H1 (cell line): ENCODE data around the gene APMAP. TPM values are rescaled to one million over a fixed set of nuclear protein-coding genes. Genes with fewer than 3 reads are reported as not detected.

Source experiments
- CTCF ChIA-PET: fragments of 300-600 bp; sonication (Branson Sonifier 250); formaldehyde crosslinking; loops from one replicate; lab custom pipeline; 2021; ENCODE audit not compliant: partially characterized antibody; lab: Charles Lee
- POLR2A ChIA-PET: fragments of 300-600 bp; sonication (Branson Sonifier 250); formaldehyde crosslinking; loops from one replicate; lab custom pipeline; 2021; ENCODE audit warnings: inconsistent platforms; ENCODE audit not compliant: partially characterized antibody; lab: Charles Lee
- DNase-seq, 2 experiments: peaks; one replicate each; pipeline versions ENCODE4 v3.0.0 to v3.0.0-alpha.2; 2010 to 2022; ENCODE audit warnings: low spot score in 2 of 2, low read depth in 1 of 2, mixed read lengths in 1 of 2
- FAIRE-seq: peaks from 2 replicates; lab custom pipeline; 2011; peaks lifted over from hg19 to GRCh38; lab: Jason Lieb, UNC
- H2AFZ ChIP-seq: 2 replicates; pipeline ENCODE4 v1.8.1; 2012; ENCODE audit warnings: low read length, inconsistent platforms
- H2AK5ac ChIP-seq: 2 replicates; pipeline ENCODE4 v1.6.1; 2013; ENCODE audit warnings: low read depth, low read length
- H2BK120ac ChIP-seq: replicated peaks from 2 replicates; pipeline ENCODE3; 2013; ENCODE audit warnings: low read depth, low read length, inconsistent platforms
- H2BK12ac ChIP-seq: 2 replicates; pipeline ENCODE4 v1.6.1; 2013; ENCODE audit warnings: low read depth, low read length
- H2BK15ac ChIP-seq: 2 replicates; pipeline ENCODE4 v1.6.1; 2013; ENCODE audit warnings: low read length
- H2BK20ac ChIP-seq: 2 replicates; pipeline ENCODE4 v1.6.1; 2013; ENCODE audit warnings: low read length
- H2BK5ac ChIP-seq: 2 replicates; pipeline ENCODE4 v1.6.1; 2013; ENCODE audit warnings: low read depth, low read length
- H3K14ac ChIP-seq: 2 replicates; pipeline ENCODE4 v1.6.1; 2013; ENCODE audit warnings: inconsistent platforms; ENCODE audit not compliant: insufficient read length
- H3K18ac ChIP-seq: 2 replicates; pipeline ENCODE4 v1.6.1; 2013; ENCODE audit warnings: low read length; ENCODE audit errors: extremely low read depth
- H3K23ac ChIP-seq: 2 replicates; pipeline ENCODE4 v1.6.1; 2013; ENCODE audit warnings: inconsistent platforms; ENCODE audit not compliant: insufficient read length
- H3K23me2 ChIP-seq: 2 replicates; pipeline ENCODE4 v1.6.1; 2013; ENCODE audit warnings: low read depth, low read length
- H3K27ac ChIP-seq: 2 replicates; pipeline ENCODE4 v1.6.1; 2011; ENCODE audit warnings: low read depth, low read length, inconsistent platforms
- H3K27me3 ChIP-seq, 4 experiments: replicated peaks in 1 of 4; 1 replicate in 1 of 4; 2 replicates in 3 of 4; pipeline versions ENCODE4 v1.6.1 to v1.8.1; 2011 to 2013; ENCODE audit warnings: low read length in 3 of 4, mild to moderate bottlenecking in 3 of 4, inconsistent platforms in 2 of 4, mixed read lengths in 2 of 4, moderate library complexity in 1 of 4; ENCODE audit not compliant: control insufficient read depth in 3 of 4, insufficient read depth in 3 of 4; ENCODE audit errors: extremely low read depth in 1 of 4
- H3K36me3 ChIP-seq, 4 experiments: 2 replicates each; pipeline versions ENCODE4 v1.6.1 to v1.8.1; 2011 to 2013; ENCODE audit warnings: mild to moderate bottlenecking in 4 of 4, low read length in 3 of 4, moderate library complexity in 2 of 4, control low read depth in 1 of 4, inconsistent platforms in 1 of 4; ENCODE audit not compliant: insufficient read depth in 4 of 4, control insufficient read depth in 2 of 4
- H3K4ac ChIP-seq: replicated peaks from 2 replicates; pipeline ENCODE3; 2013; ENCODE audit warnings: low read length, low read depth, mixed read lengths, inconsistent platforms; ENCODE audit not compliant: insufficient read length
- H3K4me1 ChIP-seq, 4 experiments: replicated peaks in 1 of 4; 1 replicate in 1 of 4; 2 replicates in 3 of 4; pipeline versions ENCODE4 v1.6.1 to v1.8.1; 2011 to 2013; ENCODE audit warnings: low read length in 3 of 4, inconsistent platforms in 2 of 4, mixed read lengths in 1 of 4; ENCODE audit not compliant: insufficient read depth in 4 of 4, control insufficient read depth in 3 of 4
- H3K4me2 ChIP-seq, 2 experiments: 2 replicates each; pipeline versions ENCODE4 v1.6.1 to v1.8.1; 2011 to 2013; ENCODE audit warnings: low read depth in 2 of 2, low read length in 2 of 2, control low read depth in 1 of 2, inconsistent platforms in 1 of 2, mild to moderate bottlenecking in 1 of 2; ENCODE audit not compliant: insufficient read depth in 1 of 2
- H3K4me3 ChIP-seq, 4 experiments: fragments of 200-600, 300-600 bp in 1 of 4; sonication (generic), shearing (Covaris generic), sonication (Bioruptor Twin) in 1 of 4; 2 replicates each; pipeline versions ENCODE4 v1.5.1 to v1.8.1; 2011 to 2016; ENCODE audit warnings: low read length in 4 of 4, low read depth in 3 of 4, control low read depth in 2 of 4, inconsistent platforms in 2 of 4, mild to moderate bottlenecking in 2 of 4, mixed read lengths in 1 of 4, moderate library complexity in 1 of 4; ENCODE audit not compliant: insufficient read depth in 2 of 4; ENCODE audit errors: extremely low read depth in 1 of 4
- H3K56ac ChIP-seq: replicated peaks from 2 replicates; pipeline ENCODE3; 2013; ENCODE audit warnings: low read depth, mild to moderate bottlenecking, mixed read lengths, low read length, inconsistent platforms; ENCODE audit not compliant: insufficient read length
- H3K79me1 ChIP-seq: 2 replicates; pipeline ENCODE4 v1.6.1; 2013; ENCODE audit warnings: low read depth, low read length, control low read depth
- H3K79me2 ChIP-seq, 2 experiments: 2 replicates each; pipeline versions ENCODE4 v1.6.1 to v1.8.1; 2012 to 2013; ENCODE audit warnings: low read length in 2 of 2, mild to moderate bottlenecking in 2 of 2, inconsistent platforms in 1 of 2; ENCODE audit not compliant: insufficient read depth in 2 of 2, control insufficient read depth in 1 of 2
- H3K9ac ChIP-seq, 4 experiments: replicated peaks in 1 of 4; 1 replicate in 1 of 4; 2 replicates in 3 of 4; pipeline versions ENCODE4 v1.6.1 to v1.8.1; 2011 to 2013; ENCODE audit warnings: low read depth in 3 of 4, low read length in 3 of 4, control low read depth in 2 of 4, mild to moderate bottlenecking in 2 of 4, moderate library complexity in 2 of 4, inconsistent platforms in 1 of 4; ENCODE audit errors: extremely low read depth in 1 of 4
- H3K9me3 ChIP-seq, 2 experiments: 2 replicates each; pipeline versions ENCODE4 v1.6.1 to v1.8.1; 2012 to 2013; ENCODE audit warnings: mild to moderate bottlenecking in 2 of 2, moderate library complexity in 2 of 2, control low read depth in 1 of 2, inconsistent platforms in 1 of 2, low read depth in 1 of 2, low read length in 1 of 2, mixed read lengths in 1 of 2; ENCODE audit not compliant: insufficient read depth in 2 of 2
- H4K20me1 ChIP-seq, 2 experiments: replicated peaks in 1 of 2; 2 replicates each; pipeline versions ENCODE3 to v1.8.1; 2011 to 2013; ENCODE audit warnings: inconsistent platforms in 2 of 2, low read length in 2 of 2, mild to moderate bottlenecking in 1 of 2; ENCODE audit not compliant: insufficient read depth in 2 of 2, control insufficient read depth in 1 of 2
- H4K5ac ChIP-seq: 2 replicates; pipeline ENCODE4 v1.6.1; 2013; ENCODE audit warnings: low read length, low read depth, mixed read lengths, inconsistent platforms; ENCODE audit not compliant: insufficient read length
- H4K8ac ChIP-seq: 2 replicates; pipeline ENCODE4 v1.8.0; 2013; ENCODE audit warnings: mild to moderate bottlenecking, moderate library complexity, low read length, inconsistent platforms; ENCODE audit not compliant: insufficient read depth; ENCODE audit errors: extremely low read depth
- H4K91ac ChIP-seq: replicated peaks from 2 replicates; pipeline ENCODE3; 2013; ENCODE audit warnings: low read length, mixed read lengths, inconsistent platforms; ENCODE audit not compliant: insufficient read length
- GTF2F1 ChIP-seq: IDR thresholded peaks from 2 replicates; pipeline ENCODE4 v1.6.1; 2012; ENCODE audit warnings: low read depth, low read length, improper control_type of control experiment, borderline replicate concordance
- KDM1A ChIP-seq: fragments of 200-600, 300-600 bp; sonication (generic); IDR thresholded peaks from 2 replicates; pipeline ENCODE4 v1.7.1; 2016; ENCODE audit warnings: mild to moderate bottlenecking, low read length, borderline replicate concordance
- MAX ChIP-seq: IDR thresholded peaks from 2 replicates; pipeline ENCODE4 v1.6.1; 2012; ENCODE audit warnings: inconsistent platforms
- NANOG ChIP-seq: IDR thresholded peaks from 2 replicates; pipeline ENCODE4 v1.6.1; 2011; ENCODE audit warnings: low read length, low read depth, mild to moderate bottlenecking, inconsistent platforms; ENCODE audit not compliant: insufficient read depth, poor library complexity, severe bottlenecking
- POLR2AphosphoS5 ChIP-seq: IDR thresholded peaks from 2 replicates; pipeline ENCODE4 v1.6.1; 2011; ENCODE audit warnings: low read depth, low read length
- SIX5 ChIP-seq: IDR thresholded peaks from 2 replicates; pipeline ENCODE4 v1.6.1; 2011; ENCODE audit warnings: mild to moderate bottlenecking, low read depth, low read length
- USF2 ChIP-seq: IDR thresholded peaks from 2 replicates; pipeline ENCODE4 v1.6.1; 2011; ENCODE audit warnings: low read length, improper control_type of control experiment
- WGBS, 2 experiments: shearing (Covaris generic) in 1 of 2; methylation state at CpG; one replicate each; pipeline versions ENCODE4 v1.1.6 to v1.1.7; 2013 to 2015; ENCODE audit warnings: low lambda C conversion rate in 2 of 2, mixed read lengths in 2 of 2, inconsistent platforms in 1 of 2, low coverage in 1 of 2, missing lambda C conversion rate in 1 of 2; ENCODE audit not compliant: insufficient replicate concordance in 2 of 2, insufficient coverage in 1 of 2, insufficient read length in 1 of 2; ENCODE audit errors: extremely low coverage in 1 of 2, missing lambda C conversion rate in 1 of 2; 5-methylcytosine and 5-hydroxymethylcytosine counted together
- polyA plus RNA-seq, 7 experiments: library from polyadenylated mRNA; depleted of rRNA in 3 of 7; stranded (reverse) in 5 of 7; unstranded in 2 of 7; fragments of >200 nt in 5 of 7; fragments of 200-250 nt in 2 of 7; gene quantifications; 1 replicate in 5 of 7; 2 replicates in 1 of 7; 4 replicates in 1 of 7; pipeline versions ENCODE4 v1.2.1 to v1.2.3, GENCODE V29; 2011 to 2013; ENCODE audit warnings: missing spikeins in 2 of 7, mixed read lengths in 2 of 7
- total RNA-seq: library from RNA; stranded (reverse); fragmentation: NEBNext Ultra II Directional; extraction: Animal tissue kit (Norgen Biotek cat#: 25700); gene quantifications from 2 replicates; pipeline ENCODE4 v1.2.1, GENCODE V29; 2021

Gene APMAP
- total and polyA plus RNA-seq, 2 of the 8 experiments (the other 6 are each of a cell fraction or from before 2014, with no cell fraction given) = 31.3 to 66.0 TPM

DNA sequence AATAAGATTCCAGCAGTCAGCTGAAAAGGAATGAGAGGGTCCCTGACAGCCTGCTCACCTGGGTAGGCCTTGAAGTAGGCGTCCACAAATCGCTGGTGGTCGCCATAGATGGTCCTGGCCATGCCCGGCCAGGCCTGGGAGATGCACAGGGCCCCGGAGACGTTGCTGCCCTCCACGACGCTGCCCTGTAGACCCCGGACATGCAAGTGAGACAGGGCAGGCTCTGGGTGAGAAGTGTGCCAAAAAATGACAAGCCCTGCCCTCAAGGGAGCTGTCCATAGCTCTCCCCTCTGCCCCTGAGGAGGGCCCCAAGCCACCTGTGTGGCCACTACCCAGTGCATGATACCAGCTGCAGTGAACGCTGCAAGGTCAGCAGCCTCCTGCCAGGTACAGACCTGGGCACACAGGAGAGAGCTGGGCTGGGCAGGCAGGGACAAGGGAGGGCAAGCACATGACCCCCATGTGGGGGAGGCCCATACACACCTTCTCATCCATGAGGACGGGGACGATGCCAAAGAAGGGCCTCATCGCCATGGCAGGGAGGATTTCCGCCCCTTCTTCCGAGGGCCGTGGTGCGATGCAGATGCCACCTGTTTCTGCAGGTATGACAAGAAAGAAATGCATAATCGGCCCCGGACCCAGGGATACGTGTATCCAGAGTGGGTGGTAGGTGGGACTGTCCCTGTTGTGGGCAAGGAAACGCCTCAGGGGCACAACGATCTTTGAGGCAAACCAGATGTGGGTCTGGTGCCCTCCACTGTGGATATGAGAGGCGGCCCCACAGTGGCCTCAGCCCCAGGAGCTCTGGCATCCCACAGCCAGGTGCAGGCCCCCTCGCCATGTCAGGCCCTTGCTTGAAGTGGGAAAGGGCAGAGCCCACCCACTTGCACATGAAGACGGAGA is 21.2 kb upstream of the APMAP start:
- no peak overlapping the region for H4K5ac ChIP-seq

More for the DNA sequence above, 21.2 kb upstream of the APMAP start:
- no peak overlapping the region for H2BK5ac ChIP-seq
- H2BK12ac ChIP-seq = no peak overlapping the region
- no peaks in the 10 kb centered on the region for H4K20me1 ChIP-seq
- no peaks in the 10 kb centered on the region; the same call in 1 of the 2 replicates for H3K23me2 ChIP-seq
- no peak overlapping the region for H2AFZ ChIP-seq
- H2AK5ac ChIP-seq = no peak overlapping the region
- H2BK120ac ChIP-seq = no peak overlapping the region
- TF ChIP-seq MAX (no peak), USF2 (no peak), GTF2F1 (no peak), SIX5 (no peak), NANOG (no peak), POLR2AphosphoS5 (no peak), KDM1A (no peak)
- H2BK15ac ChIP-seq = no peak overlapping the region
- H4K91ac ChIP-seq = no peak overlapping the region
- no peaks in the 10 kb centered on the region for H3K36me3 ChIP-seq
- no peak for FAIRE-seq
- no peak overlapping the region for H3K9ac ChIP-seq
- no peaks in the 10 kb centered on the region for H3K9me3 ChIP-seq
- H3K27me3 ChIP-seq = no peaks in the 10 kb centered on the region
- no peak for DNase-seq
- H3K56ac ChIP-seq = no peak overlapping the region
- H3K4me2 ChIP-seq = no peak overlapping the region
- H2BK20ac ChIP-seq = no peak overlapping the region
- H4K8ac ChIP-seq = no peak overlapping the region
- WGBS, 2 experiments = 75% methylated on average over 25 of the region's 25 CpGs; no CpG with 5 or more reads in 1 of the 2 experiments
- POLR2A ChIA-PET = no interaction called here
- CTCF ChIA-PET = interaction anchor here (0.6 to 1.1 kb wide), 4 partner anchors 18 to 162 kb away, joined by 3 to 4 read pairs (median 3); no protein-coding TSS in a partner anchor
- H3K14ac ChIP-seq = no peak overlapping the region
- no peak overlapping the region for H3K4me3 ChIP-seq
- H3K79me2 ChIP-seq = no peaks in the 10 kb centered on the region
- no peak overlapping the region for H3K27ac ChIP-seq
- peaks cover 0 to 7% (median 6%) of the 10 kb centered on the region in 4 experiments; a peak in 4 of 7 replicates for H3K4me1 ChIP-seq
- no peak overlapping the region for H3K4ac ChIP-seq
- H3K79me1 ChIP-seq = no peaks in the 10 kb centered on the region
- no peak overlapping the region for H3K18ac ChIP-seq
- H3K23ac ChIP-seq = no peak overlapping the region
